Body of pancreas (tissue), 4 donors: ENCODE measurements around the gene SLCO3A1.

Experiments
- CTCF ChIP-seq, 7 experiments: fragments of 450-650 bp in 4 of 7; fragments of 200-600 bp in 3 of 7; sonication (generic) in 3 of 7; IDR thresholded peaks; one replicate each; pipeline ENCODE4 v1.5.1; 2016 to 2019; ENCODE audit warnings: antibody characterized with exemption in 7 of 7
- POLR2A ChIP-seq, 3 donors: fragments of 450-650 bp; IDR thresholded peaks; one replicate each; pipeline ENCODE4 v1.6.1; 2016; ENCODE audit warnings: antibody characterized with exemption in 3 of 3, mild to moderate bottlenecking in 2 of 3

- TF ChIP-seq CTCF (IDR thresholded peaks at IDR 0.05) (no peak), POLR2A (IDR thresholded peaks at IDR 0.05) (no peak)
Measured at GRCh38 chr15:92035551-92035950, 182.0 kb downstream of the SLCO3A1 start.
